H1 (cell line): ENCODE measurements around the gene TPPP2.

Experiments used
- CTCF ChIP-seq, 3 experiments: IDR thresholded peaks; 1 replicate in 2 of 3; 2 replicates in 1 of 3; pipeline versions ENCODE4 v1.5.1 to v1.6.1; 2011; ENCODE audit warnings: low read length in 3 of 3, mild to moderate bottlenecking in 3 of 3, inconsistent platforms in 2 of 3, low read depth in 1 of 3, moderate library complexity in 1 of 3; ENCODE audit not compliant: insufficient read depth in 1 of 3; ENCODE audit errors: control extremely low read depth in 1 of 3
- USF2 ChIP-seq: IDR thresholded peaks from 2 replicates; pipeline ENCODE4 v1.6.1; 2011; ENCODE audit warnings: low read length, improper control_type of control experiment

- TF ChIP-seq USF2 (no peak), CTCF (IDR thresholded peaks at IDR 0.05; ENCODE audit: control extremely low read depth in 1 of 3, insufficient read depth in 1 of 3, low read depth in 1 of 3, low read length in 3 of 3) (no peak)
Observed at GRCh38 chr14:20989471-20989786, 40.6 kb upstream of the TPPP2 start.
